Parathyroid adenoma (tissue), 2 donors: ENCODE results near the gene EIF2B2.

ENCODE experiments used
- H2AFZ ChIP-seq: fragments of 300-600 bp; sonication (generic); one replicate; pipeline ENCODE4 v1.7.0; 2017; ENCODE audit warnings: antibody characterized with exemption, mild to moderate bottlenecking
- H3K27ac ChIP-seq: fragments of 300-600 bp; sonication (generic); one replicate; pipeline ENCODE4 v1.7.0; 2017
- H3K27me3 ChIP-seq: fragments of 300-600 bp; sonication (generic); one replicate; pipeline ENCODE4 v1.7.0; 2017; ENCODE audit warnings: low read length; ENCODE audit not compliant: control insufficient read depth, insufficient read depth
- H3K36me3 ChIP-seq: fragments of 300-600 bp; sonication (generic); one replicate; pipeline ENCODE4 v1.7.0; 2017; ENCODE audit warnings: low read length; ENCODE audit not compliant: control insufficient read depth, insufficient read depth
- H3K4me1 ChIP-seq: fragments of 300-600 bp; sonication (generic); one replicate; pipeline ENCODE4 v1.7.0; 2017; ENCODE audit warnings: control low read depth
- H3K4me2 ChIP-seq: fragments of 300-600 bp; sonication (generic); one replicate; pipeline ENCODE4 v1.7.0; 2017; ENCODE audit warnings: low read length
- H3K4me3 ChIP-seq: fragments of 300-600 bp; sonication (generic); one replicate; pipeline ENCODE4 v1.7.0; 2017; ENCODE audit warnings: low read depth, low read length
- H3K79me2 ChIP-seq: fragments of 300-600 bp; sonication (generic); one replicate; pipeline ENCODE4 v1.7.0; 2017; ENCODE audit warnings: control low read depth
- H3K9ac ChIP-seq: fragments of 300-600 bp; sonication (generic); one replicate; pipeline ENCODE4 v1.7.0; 2017; ENCODE audit warnings: mild to moderate bottlenecking
- H3K9me3 ChIP-seq: fragments of 300-600 bp; sonication (generic); one replicate; pipeline ENCODE4 v1.7.0; 2017; ENCODE audit warnings: low read length; ENCODE audit not compliant: control insufficient read depth
- TF ChIP-seq, protein P1 (sequence below): fragments of 300-600 bp; sonication (generic); IDR thresholded peaks from one replicate; pipeline ENCODE4 v1.7.0; 2017; ENCODE audit warnings: antibody characterized with exemption, mild to moderate bottlenecking
- donor health status: primary hyperparathyroidism.

Gene EIF2B2

GRCh38 chr14:75051556-75051899 is 48.8 kb downstream of the EIF2B2 start:
- peak overlapping the region; percentile 64 for H3K4me2 ChIP-seq
- peaks cover 10% of the 10 kb centered on the region for H3K79me2 ChIP-seq
- H3K27me3 ChIP-seq = no peaks in the 10 kb centered on the region
- peak overlapping the region; percentile 85 for H3K4me3 ChIP-seq
- no peaks in the 10 kb centered on the region for H3K9me3 ChIP-seq
- peak overlapping the region; percentile 94 for H2AFZ ChIP-seq
- peak overlapping the region; percentile 81 for H3K27ac ChIP-seq
- H3K36me3 ChIP-seq = no peaks in the 10 kb centered on the region
- H3K9ac ChIP-seq = no peak overlapping the region
- TF ChIP-seq, protein P1, sequence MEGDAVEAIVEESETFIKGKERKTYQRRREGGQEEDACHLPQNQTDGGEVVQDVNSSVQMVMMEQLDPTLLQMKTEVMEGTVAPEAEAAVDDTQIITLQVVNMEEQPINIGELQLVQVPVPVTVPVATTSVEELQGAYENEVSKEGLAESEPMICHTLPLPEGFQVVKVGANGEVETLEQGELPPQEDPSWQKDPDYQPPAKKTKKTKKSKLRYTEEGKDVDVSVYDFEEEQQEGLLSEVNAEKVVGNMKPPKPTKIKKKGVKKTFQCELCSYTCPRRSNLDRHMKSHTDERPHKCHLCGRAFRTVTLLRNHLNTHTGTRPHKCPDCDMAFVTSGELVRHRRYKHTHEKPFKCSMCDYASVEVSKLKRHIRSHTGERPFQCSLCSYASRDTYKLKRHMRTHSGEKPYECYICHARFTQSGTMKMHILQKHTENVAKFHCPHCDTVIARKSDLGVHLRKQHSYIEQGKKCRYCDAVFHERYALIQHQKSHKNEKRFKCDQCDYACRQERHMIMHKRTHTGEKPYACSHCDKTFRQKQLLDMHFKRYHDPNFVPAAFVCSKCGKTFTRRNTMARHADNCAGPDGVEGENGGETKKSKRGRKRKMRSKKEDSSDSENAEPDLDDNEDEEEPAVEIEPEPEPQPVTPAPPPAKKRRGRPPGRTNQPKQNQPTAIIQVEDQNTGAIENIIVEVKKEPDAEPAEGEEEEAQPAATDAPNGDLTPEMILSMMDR = no peak
- peaks cover 6% of the 10 kb centered on the region for H3K4me1 ChIP-seq

DNA sequence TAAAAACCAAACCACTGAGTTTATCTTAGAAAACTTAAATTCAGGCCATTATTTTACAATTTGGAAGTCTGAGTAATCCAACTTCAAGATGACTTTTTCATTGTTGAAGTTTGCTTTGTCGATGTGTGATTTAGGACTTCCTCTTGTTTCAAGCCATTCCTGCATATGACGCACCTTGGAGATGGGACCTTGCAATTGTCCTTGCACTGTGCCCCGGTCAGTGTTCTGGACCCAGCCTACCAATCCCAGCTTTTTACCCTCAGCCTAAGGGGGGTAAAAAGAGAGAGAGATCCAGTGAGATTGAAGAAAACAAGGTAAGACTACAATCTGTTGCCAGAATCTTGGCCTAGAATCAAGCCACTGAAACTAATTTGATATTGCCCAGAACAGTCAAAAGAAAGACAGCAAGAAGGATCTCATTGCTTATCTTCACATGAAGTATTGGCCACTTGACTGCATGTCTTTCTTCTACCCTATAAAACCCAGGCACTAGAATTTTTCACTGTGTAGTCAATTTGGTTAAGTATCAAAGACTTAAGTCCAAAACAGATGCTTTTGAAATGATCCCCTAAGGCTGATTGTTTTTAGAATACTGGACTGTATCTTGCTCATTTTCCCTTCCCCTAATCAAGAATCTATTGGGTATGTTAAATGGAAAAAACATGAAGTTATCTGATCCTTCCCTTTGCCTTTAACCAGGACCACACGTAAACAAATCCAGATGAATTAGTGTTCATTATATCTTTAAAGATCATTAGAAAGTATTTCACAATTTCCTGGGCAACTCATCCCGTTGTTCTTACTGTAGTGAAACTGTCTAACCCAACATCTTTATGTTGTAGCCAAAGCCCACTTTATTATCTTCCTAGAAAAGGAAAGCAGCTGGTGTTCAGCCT is 50.9 kb downstream of the EIF2B2 start:
- peaks cover 6% of the 10 kb centered on the region for H3K4me1 ChIP-seq
- no peak overlapping the region for H3K4me3 ChIP-seq
- H3K4me2 ChIP-seq = no peak overlapping the region
- TF ChIP-seq, protein P1 = no peak
- H3K79me2 ChIP-seq = peaks cover 7% of the 10 kb centered on the region
- H3K36me3 ChIP-seq = no peaks in the 10 kb centered on the region
- H3K9me3 ChIP-seq = no peaks in the 10 kb centered on the region
- no peak overlapping the region for H2AFZ ChIP-seq
- no peak overlapping the region for H3K9ac ChIP-seq
- no peaks in the 10 kb centered on the region for H3K27me3 ChIP-seq
- H3K27ac ChIP-seq = no peak overlapping the region

- Histone ChIP-seq H3K9me3 (no peaks in the 10 kb centered on the region), H3K27ac (no peak overlapping the region), H2AFZ (no peak overlapping the region), H3K79me2 (peaks cover 7% of the 10 kb centered on the region), H3K36me3 (no peaks in the 10 kb centered on the region), H3K4me2 (no peak overlapping the region), H3K4me3 (no peak overlapping the region), H3K9ac (no peak overlapping the region), H3K27me3 (no peaks in the 10 kb centered on the region), H3K4me1 (peaks cover 6% of the 10 kb centered on the region)
- TF ChIP-seq, protein P1 = no peak
Measured at GRCh38 chr14:75054421-75054820, 51.7 kb downstream of the EIF2B2 start.

- H3K4me1 ChIP-seq = no peaks in the 10 kb centered on the region
Measured at GRCh38 chr14:75059642-75060041, 56.9 kb downstream of the EIF2B2 start.

More at GRCh38 chr14:75059642-75060041, 56.9 kb downstream of the EIF2B2 start:
- Histone ChIP-seq H3K36me3 (no peaks in the 10 kb centered on the region), H3K4me2 (no peak overlapping the region), H3K79me2 (no peaks in the 10 kb centered on the region), H3K27ac (no peak overlapping the region), H3K27me3 (no peaks in the 10 kb centered on the region), H3K9ac (no peak overlapping the region), H2AFZ (no peak overlapping the region), H3K4me3 (no peak overlapping the region), H3K9me3 (no peaks in the 10 kb centered on the region)
- TF ChIP-seq, protein P1 = no peak
